OCI-LY1 (cell line): ENCODE measurements around the gene HSPA12A.

Experiments used
- H2AFZ ChIP-seq: fragments of 200-600 bp; sonication (generic), shearing (Covaris generic); 2 replicates; pipeline ENCODE4 v1.6.0; 2014; ENCODE audit warnings: antibody characterized with exemption, mild to moderate bottlenecking, low read length
- H3F3A ChIP-seq: fragments of 200-600 bp; sonication (generic), shearing (Covaris generic); 2 replicates; pipeline ENCODE4 v1.6.0; 2014; ENCODE audit warnings: mild to moderate bottlenecking, antibody characterized with exemption, low read length, moderate library complexity; ENCODE audit not compliant: insufficient read depth
- H3K27ac ChIP-seq: fragments of 200-600 bp; sonication (generic); 2 replicates; pipeline ENCODE4 v1.5.1; 2014; ENCODE audit warnings: low read length, mixed run types, mild to moderate bottlenecking, low read depth; ENCODE audit not compliant: poor library complexity, severe bottlenecking
- H3K27me3 ChIP-seq: fragments of 200-600 bp; sonication (generic); 2 replicates; pipeline ENCODE4 v1.6.0; 2014; ENCODE audit warnings: antibody characterized with exemption, mild to moderate bottlenecking, low read length, moderate library complexity; ENCODE audit not compliant: insufficient read depth
- H3K36me3 ChIP-seq: fragments of 200-600 bp; sonication (generic); 2 replicates; pipeline ENCODE4 v1.6.1; 2014; ENCODE audit warnings: mild to moderate bottlenecking, antibody characterized with exemption, low read length, moderate library complexity, mixed read lengths; ENCODE audit not compliant: insufficient read depth
- H3K4me1 ChIP-seq: fragments of 200-600 bp; sonication (generic); 2 replicates; pipeline ENCODE4 v1.5.1; 2014; ENCODE audit warnings: mild to moderate bottlenecking, low read length, moderate library complexity; ENCODE audit not compliant: insufficient read depth, severe bottlenecking
- H3K4me2 ChIP-seq: fragments of 200-600 bp; sonication (generic), shearing (Covaris generic); 2 replicates; pipeline ENCODE4 v1.6.1; 2014; ENCODE audit warnings: low read length
- H3K4me3 ChIP-seq: fragments of 200-600 bp; sonication (generic); 2 replicates; pipeline ENCODE4 v1.5.1; 2014; ENCODE audit warnings: low read length, low read depth, mild to moderate bottlenecking, mixed read lengths; ENCODE audit not compliant: poor library complexity, severe bottlenecking
- H3K79me2 ChIP-seq: fragments of 200-600 bp; shearing (Covaris generic); 2 replicates; pipeline ENCODE4 v1.6.1; 2016; ENCODE audit warnings: mixed run types, low read length, mixed read lengths; ENCODE audit not compliant: insufficient read depth
- H3K9ac ChIP-seq: fragments of 200-600 bp; sonication (generic), shearing (Covaris generic); 2 replicates; pipeline ENCODE4 v1.6.1; 2014; ENCODE audit warnings: mild to moderate bottlenecking, low read length, mixed read lengths
- H3K9me2 ChIP-seq: fragments of 200-600 bp; sonication (generic), shearing (Covaris generic); 2 replicates; pipeline ENCODE4 v1.6.1; 2014; ENCODE audit warnings: low read depth, mild to moderate bottlenecking, low read length, mixed read lengths
- H3K9me3 ChIP-seq: fragments of 200-600 bp; shearing (Covaris generic); 2 replicates; pipeline ENCODE4 v1.6.1; 2014; ENCODE audit warnings: low read length, mixed read lengths
- H4K20me1 ChIP-seq: fragments of 200-600 bp; sonication (generic), shearing (Covaris generic); 2 replicates; pipeline ENCODE4 v1.6.0; 2016; ENCODE audit warnings: mild to moderate bottlenecking, low read length; ENCODE audit not compliant: insufficient read depth
- CTCF ChIP-seq: fragments of 200-600 bp; sonication (generic), shearing (Covaris generic); IDR thresholded peaks from 2 replicates; pipeline ENCODE4 v1.5.1; 2017; ENCODE audit warnings: mild to moderate bottlenecking, antibody characterized with exemption, low read length, moderate library complexity, mixed read lengths
- EZH2 ChIP-seq: fragments of 200-600 bp; sonication (generic), shearing (Covaris generic); IDR thresholded peaks from 2 replicates; pipeline ENCODE4 v1.8.0; 2017; ENCODE audit warnings: borderline replicate concordance, mixed run types, mild to moderate bottlenecking, antibody characterized with exemption, low read length, moderate library complexity, mixed read lengths

Gene HSPA12A

GRCh38 chr10:116743266-116744064, 1.1 kb upstream of the HSPA12A start:
- H3K27me3 ChIP-seq, result no peaks in the 10 kb centered on the region

GRCh38 chr10:116741391-116742351, 695 bp downstream of the HSPA12A start:
- H2AFZ ChIP-seq, result no peak overlapping the region

More at GRCh38 chr10:116743266-116744064, 1.1 kb upstream of the HSPA12A start:
- Histone ChIP-seq H3K4me2 (peak overlapping the region; percentile 50; the same call in 1 of the 2 replicates), H3K4me1 (no peaks in the 10 kb centered on the region), H3K9ac (no peak overlapping the region), H4K20me1 (no peaks in the 10 kb centered on the region), H3K27ac (no peak overlapping the region), H3K4me3 (no peak overlapping the region), H3F3A (no peaks in the 10 kb centered on the region), H3K79me2 (no peaks in the 10 kb centered on the region), H3K9me2 (no peaks in the 10 kb centered on the region), H2AFZ (no peak overlapping the region), H3K36me3 (no peaks in the 10 kb centered on the region), H3K9me3 (no peaks in the 10 kb centered on the region)
- TF ChIP-seq EZH2, result no peak
- no peak for TF ChIP-seq CTCF

More at GRCh38 chr10:116741391-116742351, 695 bp downstream of the HSPA12A start:
- Histone ChIP-seq H3K9me2 (no peaks in the 10 kb centered on the region), H3K9ac (no peak overlapping the region; the same call in 1 of the 2 replicates), H3K27me3 (no peaks in the 10 kb centered on the region), H3K36me3 (no peaks in the 10 kb centered on the region), H3K4me3 (peak overlapping the region; percentile 54), H4K20me1 (no peaks in the 10 kb centered on the region), H3F3A (no peaks in the 10 kb centered on the region), H3K4me1 (no peaks in the 10 kb centered on the region), H3K79me2 (no peaks in the 10 kb centered on the region), H3K27ac (no peak overlapping the region), H3K4me2 (peak overlapping the region; percentile 48; the same call in 1 of the 2 replicates), H3K9me3 (no peaks in the 10 kb centered on the region)
- TF ChIP-seq EZH2, result no peak
- no peak for TF ChIP-seq CTCF
